HG03175 (cell line): ENCODE results near the gene MPEG1.

ENCODE experiments used
- ATAC-seq: cut with Tn5 transposase; IDR thresholded peaks from one replicate; pipeline ENCODE4 v1.9.1; 2021; ENCODE audit warnings: mild to moderate bottlenecking, moderate library complexity; ENCODE audit not compliant: unreplicated experiment

Gene MPEG1

GRCh38 chr11:59212744-59213631 lies at the start of gene MPEG1:
MPEG1 (minus strand) TSS chr11:59212927; CDS start chr11:59212865, 62 bp downstream.
- ATAC-seq = peak; percentile 10

- ATAC-seq = no peak
These were observed 49.6 kb upstream of the MPEG1 start for GRCh38 chr11:59262177-59262818.

GRCh38 chr11:59261150-59261549 lies 48.4 kb upstream of the MPEG1 start:
- ATAC-seq = no peak

- ATAC-seq = no peak
These were observed 47.2 kb upstream of the MPEG1 start for GRCh38 chr11:59259867-59260475.

- no peak for ATAC-seq
These were observed 46.3 kb upstream of the MPEG1 start for GRCh38 chr11:59259047-59259446.

GRCh38 chr11:59255281-59255680 lies 42.6 kb upstream of the MPEG1 start:
- no peak for ATAC-seq

- ATAC-seq = no peak
These were observed 41.6 kb upstream of the MPEG1 start for GRCh38 chr11:59254286-59254685.

- ATAC-seq = no peak
These were observed 40.3 kb upstream of the MPEG1 start for GRCh38 chr11:59253001-59253400.

- no peak for ATAC-seq
These were observed 36.8 kb upstream of the MPEG1 start for GRCh38 chr11:59249535-59249934.

GRCh38 chr11:59247531-59248227 lies 35.0 kb upstream of the MPEG1 start:
- ATAC-seq = no peak

- no peak for ATAC-seq
These were observed 30.9 kb upstream of the MPEG1 start for GRCh38 chr11:59243633-59244032.

GRCh38 chr11:59240322-59240721 lies 27.6 kb upstream of the MPEG1 start:
- ATAC-seq = no peak

- ATAC-seq = no peak
These were observed 13.7 kb upstream of the MPEG1 start for GRCh38 chr11:59226396-59226795.

GRCh38 chr11:59225017-59225416 lies 12.3 kb upstream of the MPEG1 start:
- peak; percentile 52 for ATAC-seq

GRCh38 chr11:59224351-59224928 lies 11.7 kb upstream of the MPEG1 start:
- peak; percentile 53 for ATAC-seq

GRCh38 chr11:59223611-59224010 lies 10.9 kb upstream of the MPEG1 start:
- no peak for ATAC-seq

- no peak for ATAC-seq
These were observed 10.4 kb upstream of the MPEG1 start for GRCh38 chr11:59223177-59223576.

GRCh38 chr11:59222464-59223060 lies 9.8 kb upstream of the MPEG1 start:
- ATAC-seq = no peak

- ATAC-seq = no peak
These were observed 8.7 kb upstream of the MPEG1 start for GRCh38 chr11:59221441-59221840.

- ATAC-seq = no peak
These were observed 7.1 kb upstream of the MPEG1 start for GRCh38 chr11:59219836-59220235.
